ENCODE results near the gene SLC25A20.

DNA sequence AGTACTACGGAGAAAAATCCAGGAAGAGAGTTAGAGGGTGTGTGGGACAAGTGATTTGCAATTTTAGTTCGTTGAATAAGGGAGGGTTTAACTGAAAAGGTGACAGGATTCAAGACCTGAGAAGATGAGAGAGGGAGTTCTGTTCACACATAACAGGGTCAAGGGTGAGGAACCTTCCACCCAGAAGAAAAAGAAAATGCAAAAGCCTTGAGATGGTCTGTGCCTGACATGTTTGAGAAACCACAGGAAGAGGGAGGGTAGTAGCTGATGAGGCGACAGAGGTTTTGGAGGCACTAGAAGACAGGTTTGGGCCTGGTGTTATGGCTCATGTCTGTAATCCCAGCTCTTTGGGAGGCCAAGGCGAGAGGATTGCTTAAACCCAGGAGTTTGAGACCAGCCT, 591 bp upstream of the SLC25A20 start:
- TF ChIP-seq, protein P1, sequence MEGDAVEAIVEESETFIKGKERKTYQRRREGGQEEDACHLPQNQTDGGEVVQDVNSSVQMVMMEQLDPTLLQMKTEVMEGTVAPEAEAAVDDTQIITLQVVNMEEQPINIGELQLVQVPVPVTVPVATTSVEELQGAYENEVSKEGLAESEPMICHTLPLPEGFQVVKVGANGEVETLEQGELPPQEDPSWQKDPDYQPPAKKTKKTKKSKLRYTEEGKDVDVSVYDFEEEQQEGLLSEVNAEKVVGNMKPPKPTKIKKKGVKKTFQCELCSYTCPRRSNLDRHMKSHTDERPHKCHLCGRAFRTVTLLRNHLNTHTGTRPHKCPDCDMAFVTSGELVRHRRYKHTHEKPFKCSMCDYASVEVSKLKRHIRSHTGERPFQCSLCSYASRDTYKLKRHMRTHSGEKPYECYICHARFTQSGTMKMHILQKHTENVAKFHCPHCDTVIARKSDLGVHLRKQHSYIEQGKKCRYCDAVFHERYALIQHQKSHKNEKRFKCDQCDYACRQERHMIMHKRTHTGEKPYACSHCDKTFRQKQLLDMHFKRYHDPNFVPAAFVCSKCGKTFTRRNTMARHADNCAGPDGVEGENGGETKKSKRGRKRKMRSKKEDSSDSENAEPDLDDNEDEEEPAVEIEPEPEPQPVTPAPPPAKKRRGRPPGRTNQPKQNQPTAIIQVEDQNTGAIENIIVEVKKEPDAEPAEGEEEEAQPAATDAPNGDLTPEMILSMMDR (IDR thresholded peaks at IDR 0.05) = no peak
- TF ChIP-seq, protein P2, sequence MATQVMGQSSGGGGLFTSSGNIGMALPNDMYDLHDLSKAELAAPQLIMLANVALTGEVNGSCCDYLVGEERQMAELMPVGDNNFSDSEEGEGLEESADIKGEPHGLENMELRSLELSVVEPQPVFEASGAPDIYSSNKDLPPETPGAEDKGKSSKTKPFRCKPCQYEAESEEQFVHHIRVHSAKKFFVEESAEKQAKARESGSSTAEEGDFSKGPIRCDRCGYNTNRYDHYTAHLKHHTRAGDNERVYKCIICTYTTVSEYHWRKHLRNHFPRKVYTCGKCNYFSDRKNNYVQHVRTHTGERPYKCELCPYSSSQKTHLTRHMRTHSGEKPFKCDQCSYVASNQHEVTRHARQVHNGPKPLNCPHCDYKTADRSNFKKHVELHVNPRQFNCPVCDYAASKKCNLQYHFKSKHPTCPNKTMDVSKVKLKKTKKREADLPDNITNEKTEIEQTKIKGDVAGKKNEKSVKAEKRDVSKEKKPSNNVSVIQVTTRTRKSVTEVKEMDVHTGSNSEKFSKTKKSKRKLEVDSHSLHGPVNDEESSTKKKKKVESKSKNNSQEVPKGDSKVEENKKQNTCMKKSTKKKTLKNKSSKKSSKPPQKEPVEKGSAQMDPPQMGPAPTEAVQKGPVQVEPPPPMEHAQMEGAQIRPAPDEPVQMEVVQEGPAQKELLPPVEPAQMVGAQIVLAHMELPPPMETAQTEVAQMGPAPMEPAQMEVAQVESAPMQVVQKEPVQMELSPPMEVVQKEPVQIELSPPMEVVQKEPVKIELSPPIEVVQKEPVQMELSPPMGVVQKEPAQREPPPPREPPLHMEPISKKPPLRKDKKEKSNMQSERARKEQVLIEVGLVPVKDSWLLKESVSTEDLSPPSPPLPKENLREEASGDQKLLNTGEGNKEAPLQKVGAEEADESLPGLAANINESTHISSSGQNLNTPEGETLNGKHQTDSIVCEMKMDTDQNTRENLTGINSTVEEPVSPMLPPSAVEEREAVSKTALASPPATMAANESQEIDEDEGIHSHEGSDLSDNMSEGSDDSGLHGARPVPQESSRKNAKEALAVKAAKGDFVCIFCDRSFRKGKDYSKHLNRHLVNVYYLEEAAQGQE (IDR thresholded peaks at IDR 0.05; ENCODE audit: insufficient read depth in 1 of 2, low read depth in 2 of 2, low read length in 1 of 2) = no peak

Measured in Panc1 (cell line).